Pancreas (tissue), 10 donors: ENCODE measurements around the gene HOXD4. TPM values are rescaled to one million over a fixed set of nuclear protein-coding genes. Genes with fewer than 3 reads are reported as not detected.

ENCODE experiments used
- ATAC-seq, 4 donors: fragments of 200-7000 bp; cut with Tn5 transposase; one replicate each; pipeline versions ENCODE4 v1.8.0 to v1.9.1; 2020; ENCODE audit warnings: mild to moderate bottlenecking in 4 of 4, moderate library complexity in 4 of 4
- DNase-seq, 6 donors: peaks; one replicate each; pipeline ENCODE4 v3.0.0-alpha.2; 2020
- FAIRE-seq: peaks from 2 replicates; lab custom pipeline; 2012; peaks lifted over from hg19 to GRCh38; lab: Jason Lieb, UNC
- H3K27ac ChIP-seq, 4 donors: fragments of 200-600 bp; sonication (generic); 1 replicate in 3 of 4; 2 replicates in 1 of 4; pipeline versions ENCODE4 v1.5.0 to v1.8.0; 2020
- H3K27me3 ChIP-seq, 4 donors: fragments of 200-600 bp; one replicate each; pipeline ENCODE4 v1.8.0; 2021
- H3K36me3 ChIP-seq, 3 donors: fragments of 200-600 bp; sonication (generic) in 1 of 3; one replicate each; pipeline versions ENCODE4 v1.5.0 to v1.8.0; 2020 to 2021
- H3K4me1 ChIP-seq, 3 donors: fragments of 200-600 bp; one replicate each; pipeline ENCODE4 v1.8.0; 2021
- H3K4me3 ChIP-seq, 4 donors: fragments of 200-600 bp; sonication (generic) in 2 of 4; one replicate each; pipeline versions ENCODE4 v1.5.0 to v1.8.0; 2020 to 2021
- H3K9me3 ChIP-seq, 4 donors: fragments of 200-600 bp; one replicate each; pipeline ENCODE4 v1.8.0; 2021
- WGBS, 2 donors: extraction: QIAGEN DNeasy Blood & Tissue Kit; methylation state at CpG; one replicate each; pipeline ENCODE4 v1.1.7; 2013; 5-methylcytosine and 5-hydroxymethylcytosine counted together
- intact Hi-C, 3 donors: fragments of 100-400 bp; cut with DNase I; formaldehyde crosslinking; loops; one replicate each; pipeline versions ENCODE4 v1.11.1 to v1.14.2; 2022
- polyA plus RNA-seq, 2 donors: library from polyadenylated mRNA; stranded (reverse); fragments of 200-250 nt; gene quantifications; one replicate each; pipeline ENCODE4 v1.2.3, GENCODE V29; 2013
- total RNA-seq, 6 donors: library from RNA; stranded (reverse); fragmentation: NEBNext Ultra II Directional in 4 of 6; extraction: Animal tissue kit (Norgen Biotek cat#: 25700) in 4 of 6; gene quantifications; one replicate each; pipeline versions ENCODE4 v1.2.1 to v1.2.4, GENCODE V29; 2021 to 2023
- TF ChIP-seq, protein P1 (sequence below), 4 donors: fragments of 200-600 bp; sonication (generic) in 3 of 4; IDR thresholded peaks; one replicate each; pipeline versions ENCODE4 v1.5.0 to v1.8.0; 2021; ENCODE audit warnings: antibody characterized with exemption in 4 of 4
- donor health status: healthy with polysubstance abuse.
- donor health status: DM: no; HTN: no; CAD: no; lungs with moderate emphysema.
- donor health status: DM: no; HTN: no; CAD: no.
- donor health status: control.
- donor health status: control.
- donor health status: Bipolar disorder and iron deficiency.
- donor health status: DM: yes; HTN: yes; CAD: no.
- donor health status: DM: no; HTN: no; CAD: no.
- donor health status: DM: no; HTN: no; CAD: no.
- donor health status: DM: yes; HTN: yes; CAD: no.

Gene HOXD4
- total and polyA plus RNA-seq, 8 donors, result 0.13 to 1.8 (median 0.31) TPM; not detected in 2

DNA sequence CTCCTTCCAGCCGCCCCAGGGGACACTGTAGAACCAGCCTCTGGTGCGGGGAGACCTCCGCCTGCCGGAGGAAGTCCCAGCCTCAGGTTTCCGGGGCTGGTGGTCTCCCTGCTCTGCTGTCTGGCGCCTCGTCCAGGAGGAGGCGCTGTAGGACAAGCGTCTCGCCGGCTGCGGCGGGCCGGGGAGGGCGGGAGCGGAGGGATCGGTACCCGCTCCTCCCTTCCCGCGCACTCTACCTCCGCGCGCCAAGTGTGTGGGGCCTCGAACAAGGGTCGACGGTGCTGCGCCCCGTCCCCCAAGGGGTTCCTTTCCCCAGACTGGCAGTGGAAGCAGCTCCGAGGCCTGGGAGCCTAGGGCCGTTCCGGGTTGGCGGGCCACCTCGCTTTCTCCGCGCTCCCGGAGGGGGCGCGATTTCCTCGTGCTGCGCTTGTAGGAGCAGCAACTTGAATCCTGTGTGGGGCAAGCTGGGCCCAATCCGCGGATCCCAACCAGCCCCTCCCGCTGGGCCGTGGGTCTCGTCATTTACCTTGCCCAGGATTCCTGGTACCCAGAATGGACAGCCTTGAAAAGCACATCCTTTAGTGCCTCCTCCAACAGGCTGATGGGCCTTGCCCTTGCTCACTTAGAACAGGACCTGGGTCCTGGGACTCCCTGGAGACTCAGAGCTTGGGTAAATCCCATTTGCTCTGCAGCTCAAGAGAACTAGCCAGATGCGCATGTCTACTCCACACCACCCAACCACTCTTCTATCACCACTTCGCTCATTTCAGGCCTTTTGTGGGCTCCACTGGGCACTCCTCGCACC is 10.6 kb upstream of the HOXD4 start:
- DNase-seq (peak; percentile 42 to 89 (median 68)), FAIRE-seq (no peak), ATAC-seq (peak; percentile 84 to 97 (median 96))
- TF ChIP-seq, protein P1, sequence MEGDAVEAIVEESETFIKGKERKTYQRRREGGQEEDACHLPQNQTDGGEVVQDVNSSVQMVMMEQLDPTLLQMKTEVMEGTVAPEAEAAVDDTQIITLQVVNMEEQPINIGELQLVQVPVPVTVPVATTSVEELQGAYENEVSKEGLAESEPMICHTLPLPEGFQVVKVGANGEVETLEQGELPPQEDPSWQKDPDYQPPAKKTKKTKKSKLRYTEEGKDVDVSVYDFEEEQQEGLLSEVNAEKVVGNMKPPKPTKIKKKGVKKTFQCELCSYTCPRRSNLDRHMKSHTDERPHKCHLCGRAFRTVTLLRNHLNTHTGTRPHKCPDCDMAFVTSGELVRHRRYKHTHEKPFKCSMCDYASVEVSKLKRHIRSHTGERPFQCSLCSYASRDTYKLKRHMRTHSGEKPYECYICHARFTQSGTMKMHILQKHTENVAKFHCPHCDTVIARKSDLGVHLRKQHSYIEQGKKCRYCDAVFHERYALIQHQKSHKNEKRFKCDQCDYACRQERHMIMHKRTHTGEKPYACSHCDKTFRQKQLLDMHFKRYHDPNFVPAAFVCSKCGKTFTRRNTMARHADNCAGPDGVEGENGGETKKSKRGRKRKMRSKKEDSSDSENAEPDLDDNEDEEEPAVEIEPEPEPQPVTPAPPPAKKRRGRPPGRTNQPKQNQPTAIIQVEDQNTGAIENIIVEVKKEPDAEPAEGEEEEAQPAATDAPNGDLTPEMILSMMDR (IDR thresholded peaks at IDR 0.05), result peak; percentile 68 to 86 (median 76)
- Histone ChIP-seq H3K4me3 (peak overlapping the region in 2 of 4 donors; percentile 33 to 46), H3K4me1 (peaks cover 0 to 6% (median 0%) of the 10 kb centered on the region in 3 donors), H3K36me3 (no peaks in the 10 kb centered on the region), H3K27ac (no peak overlapping the region), H3K27me3 (peaks cover 0 to 61% (median 12%) of the 10 kb centered on the region in 4 donors), H3K9me3 (no peaks in the 10 kb centered on the region)
- intact Hi-C loops, result loop anchor here (5.0 to 10.0 kb wide), 3 partner anchors 312 to 504 kb away; no protein-coding TSS in a partner anchor
- WGBS, 2 donors, result 9 to 10% methylated on average over 37 to 48 of the region's 48 CpGs

DNA sequence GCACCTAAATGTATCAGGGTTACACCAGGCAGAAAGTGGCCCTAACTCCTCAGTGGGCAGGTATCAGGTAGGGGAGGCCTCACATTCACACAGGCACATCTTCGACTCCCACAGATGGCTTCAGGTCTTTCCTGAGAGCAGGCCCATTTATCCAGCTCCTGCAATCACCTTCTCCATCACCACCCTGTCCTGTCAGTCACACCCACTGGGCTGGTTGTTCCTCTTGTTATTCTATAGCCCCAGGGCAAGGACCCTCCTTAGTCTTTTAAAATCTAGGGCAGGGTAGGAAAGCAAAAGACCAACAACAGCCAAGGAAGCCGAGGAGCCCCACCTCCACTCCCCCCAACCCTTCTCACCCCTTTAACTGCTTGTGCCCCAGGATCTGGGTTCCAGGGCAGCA is 9.1 kb upstream of the HOXD4 start:
- no peak overlapping the region for H3K4me3 ChIP-seq
- H3K9me3 ChIP-seq, result no peaks in the 10 kb centered on the region
- ATAC-seq, result no peak
- no peaks in the 10 kb centered on the region for H3K4me1 ChIP-seq
- FAIRE-seq, result no peak
- no peak overlapping the region for H3K27ac ChIP-seq
- H3K36me3 ChIP-seq, result no peaks in the 10 kb centered on the region
- DNase-seq, result no peak
- intact Hi-C loops, result loop anchor here (5.0 to 10.0 kb wide), 3 partner anchors 310 to 503 kb away; no protein-coding TSS in a partner anchor
- H3K27me3 ChIP-seq, result peaks cover 0 to 53% (median 14%) of the 10 kb centered on the region in 4 donors
- WGBS, 2 donors, result 73 to 77% methylated on average over 2 of the region's 2 CpGs
- TF ChIP-seq, protein P1 (IDR thresholded peaks at IDR 0.05), result no peak

DNA sequence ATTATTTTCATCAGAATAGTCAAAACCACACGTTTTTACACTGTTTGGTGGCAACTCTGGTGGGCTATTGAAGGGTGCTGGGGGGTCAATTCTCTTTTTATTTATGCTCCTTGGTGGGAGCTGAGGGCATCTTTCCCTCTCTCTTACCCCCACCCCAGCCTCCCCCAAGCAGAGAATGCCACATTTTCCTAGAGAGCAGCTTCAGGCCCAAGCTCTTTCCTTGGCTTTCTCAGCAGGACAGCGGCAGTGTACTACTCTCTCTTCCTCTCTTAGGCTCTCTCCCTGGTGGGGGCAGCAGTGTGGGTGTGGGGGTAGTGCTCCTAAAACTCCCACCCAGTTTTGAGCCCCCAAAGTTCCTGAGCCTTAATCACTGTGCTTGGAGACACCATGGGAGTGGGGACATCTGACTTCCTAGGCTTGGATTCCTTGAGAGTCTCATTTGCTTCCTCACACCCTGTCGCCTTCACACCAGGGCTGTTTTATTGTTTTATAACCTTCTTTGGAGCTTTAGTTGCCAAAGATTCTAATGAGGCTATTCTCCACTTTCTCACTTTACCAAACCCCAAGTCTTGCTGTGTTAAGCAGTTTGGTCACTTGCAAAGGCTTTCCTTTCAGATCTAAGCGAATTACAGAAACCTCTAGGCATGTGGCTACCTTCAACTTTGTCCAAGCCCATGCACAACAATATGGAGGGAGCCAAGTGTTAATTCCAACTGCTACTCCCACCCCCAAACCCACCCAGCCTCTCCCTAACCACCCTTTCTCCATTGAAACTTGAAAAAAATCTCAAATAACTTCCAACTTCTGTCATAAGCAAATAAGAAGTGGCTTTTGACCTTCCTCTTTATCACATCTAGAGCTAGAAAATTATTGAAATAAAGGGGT is 6.0 kb upstream of the HOXD4 start:
- no peak overlapping the region for H3K4me3 ChIP-seq
- ATAC-seq, result no peak
- TF ChIP-seq, protein P1 (IDR thresholded peaks at IDR 0.05), result no peak
- H3K27me3 ChIP-seq, result peaks cover 0 to 22% (median 3%) of the 10 kb centered on the region in 4 donors
- no peak for DNase-seq
- H3K9me3 ChIP-seq, result no peaks in the 10 kb centered on the region
- no peaks in the 10 kb centered on the region for H3K4me1 ChIP-seq
- no peak for FAIRE-seq
- WGBS, 2 donors, result 22 to 27% methylated on average over 4 of the region's 4 CpGs
- no peaks in the 10 kb centered on the region for H3K36me3 ChIP-seq
- intact Hi-C loops, result loop anchor here in 1 of 3 donors (10.0 kb wide), 1 partner anchor 499 kb away; no protein-coding TSS in a partner anchor
- no peak overlapping the region for H3K27ac ChIP-seq

DNA sequence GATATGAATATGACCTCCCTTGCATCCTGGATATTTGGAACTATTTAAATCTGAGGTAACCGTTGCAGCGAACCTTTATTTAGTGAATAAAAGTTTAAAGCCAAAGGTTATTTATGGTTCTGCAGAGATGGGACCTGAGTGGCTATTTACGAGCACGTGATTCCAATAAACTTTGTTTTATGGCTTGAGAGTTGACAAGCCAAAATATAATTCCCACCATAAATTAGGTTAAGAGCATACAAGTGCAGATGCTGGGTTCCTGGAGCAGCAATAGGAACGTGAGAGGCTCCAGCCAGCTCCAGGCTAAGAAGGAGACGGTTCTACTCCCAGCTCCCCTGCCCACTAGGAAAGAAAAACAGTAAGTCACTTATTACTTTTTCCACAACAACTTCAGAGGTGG is 5.2 kb upstream of the HOXD4 start:
- no peaks in the 10 kb centered on the region for H3K9me3 ChIP-seq
- no peaks in the 10 kb centered on the region for H3K36me3 ChIP-seq
- H3K4me3 ChIP-seq, result no peak overlapping the region
- TF ChIP-seq, protein P1 (IDR thresholded peaks at IDR 0.05), result no peak
- peaks cover 0 to 15% (median 5%) of the 10 kb centered on the region in 4 donors for H3K27me3 ChIP-seq
- FAIRE-seq (no peak), ATAC-seq (no peak), DNase-seq (no peak)
- intact Hi-C loops, result loop anchor here in 1 of 3 donors (10.0 kb wide), 1 partner anchor 499 kb away; no protein-coding TSS in a partner anchor
- no peak overlapping the region for H3K27ac ChIP-seq
- no peaks in the 10 kb centered on the region for H3K4me1 ChIP-seq
- WGBS, 2 donors, result 18 to 23% methylated on average over 6 of the region's 6 CpGs
